GM12878 (cell line): ENCODE measurements around the gene CLSTN2.

ENCODE experiments used
- BHLHE40 ChIP-seq, 2 experiments: fragments of 450-650 bp in 1 of 2; IDR thresholded peaks; 2 replicates each; pipeline ENCODE4 v1.6.1; 2011 to 2017; ENCODE audit warnings: low read depth in 2 of 2, borderline replicate concordance in 1 of 2, improper control_type of control experiment in 1 of 2, low read length in 1 of 2, mild to moderate bottlenecking in 1 of 2
- EP300 ChIP-seq, 2 experiments: fragments of 150-350 bp in 1 of 2; IDR thresholded peaks; 2 replicates each; pipeline ENCODE4 v1.6.1; 2011 to 2012; ENCODE audit warnings: low read depth in 2 of 2, low read length in 2 of 2, borderline replicate concordance in 1 of 2, improper control_type of control experiment in 1 of 2, inconsistent platforms in 1 of 2; ENCODE audit not compliant: control insufficient read depth in 1 of 2
- EZH2 ChIP-seq: IDR thresholded peaks from 2 replicates; pipeline ENCODE4 v1.6.1; 2012; ENCODE audit warnings: low read depth, mild to moderate bottlenecking, control low read depth, inconsistent platforms, low read length, borderline replicate concordance; ENCODE audit not compliant: control insufficient read depth
- POLR2A ChIP-seq: IDR thresholded peaks from 2 replicates; pipeline ENCODE4 v1.6.1; 2011; ENCODE audit warnings: low read depth, mild to moderate bottlenecking, low read length
- TAF1 ChIP-seq: IDR thresholded peaks from 2 replicates; pipeline ENCODE4 v1.6.1; 2011; ENCODE audit warnings: mild to moderate bottlenecking, low read depth, low read length, borderline replicate concordance
- YY1 ChIP-seq: IDR thresholded peaks from 2 replicates; pipeline ENCODE4 v1.6.1; 2011; ENCODE audit warnings: low read depth, mild to moderate bottlenecking, low read length
- ZNF217 ChIP-seq: fragments of 450-650 bp; IDR thresholded peaks from 2 replicates; pipeline ENCODE4 v1.6.1; 2017; ENCODE audit warnings: antibody characterized with exemption, mild to moderate bottlenecking
- TF ChIP-seq, protein P1 (sequence below), 3 experiments: IDR thresholded peaks in 2 of 3; conservative IDR thresholded peaks in 1 of 3; 2 replicates each; pipeline ENCODE4 v1.5.1; 2011; ENCODE audit warnings: low read depth in 3 of 3, low read length in 3 of 3, mild to moderate bottlenecking in 3 of 3, control low read depth in 2 of 3, moderate library complexity in 2 of 3, inconsistent platforms in 1 of 3, mixed read lengths in 1 of 3; ENCODE audit not compliant: control insufficient read depth in 2 of 3, insufficient read depth in 1 of 3; ENCODE audit errors: extremely low read depth in 1 of 3

DNA sequence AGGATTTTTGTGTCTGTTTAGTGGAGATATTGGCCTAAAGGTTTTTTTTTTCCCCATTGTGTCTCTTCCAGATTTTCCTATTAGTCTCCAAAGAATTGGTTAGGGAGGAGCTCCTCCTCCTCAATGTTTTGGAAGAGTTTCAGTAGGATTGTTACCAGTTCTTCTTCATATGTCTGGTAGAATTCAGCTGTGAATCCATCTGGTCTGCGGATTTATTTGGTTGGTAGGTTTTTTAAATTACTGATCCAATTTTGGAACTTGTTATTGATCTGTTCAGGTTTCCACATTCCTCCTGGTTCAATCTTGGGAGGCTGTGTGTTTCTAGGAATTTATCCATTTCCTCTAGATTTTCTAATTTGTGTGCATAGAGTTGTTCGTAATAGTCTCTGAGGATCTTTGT lies 222.2 kb downstream of the CLSTN2 start:
- TF ChIP-seq ZNF217 (no peak), YY1 (no peak), BHLHE40 (IDR thresholded peaks at IDR 0.05; ENCODE audit: borderline replicate concordance in 1 of 2, low read depth in 2 of 2, low read length in 1 of 2) (no peak), EZH2 (no peak), POLR2A (no peak), TAF1 (no peak), EP300 (IDR thresholded peaks at IDR 0.05; ENCODE audit: borderline replicate concordance in 1 of 2, control insufficient read depth in 1 of 2, low read depth in 2 of 2, low read length in 2 of 2) (no peak)
- TF ChIP-seq, protein P1, sequence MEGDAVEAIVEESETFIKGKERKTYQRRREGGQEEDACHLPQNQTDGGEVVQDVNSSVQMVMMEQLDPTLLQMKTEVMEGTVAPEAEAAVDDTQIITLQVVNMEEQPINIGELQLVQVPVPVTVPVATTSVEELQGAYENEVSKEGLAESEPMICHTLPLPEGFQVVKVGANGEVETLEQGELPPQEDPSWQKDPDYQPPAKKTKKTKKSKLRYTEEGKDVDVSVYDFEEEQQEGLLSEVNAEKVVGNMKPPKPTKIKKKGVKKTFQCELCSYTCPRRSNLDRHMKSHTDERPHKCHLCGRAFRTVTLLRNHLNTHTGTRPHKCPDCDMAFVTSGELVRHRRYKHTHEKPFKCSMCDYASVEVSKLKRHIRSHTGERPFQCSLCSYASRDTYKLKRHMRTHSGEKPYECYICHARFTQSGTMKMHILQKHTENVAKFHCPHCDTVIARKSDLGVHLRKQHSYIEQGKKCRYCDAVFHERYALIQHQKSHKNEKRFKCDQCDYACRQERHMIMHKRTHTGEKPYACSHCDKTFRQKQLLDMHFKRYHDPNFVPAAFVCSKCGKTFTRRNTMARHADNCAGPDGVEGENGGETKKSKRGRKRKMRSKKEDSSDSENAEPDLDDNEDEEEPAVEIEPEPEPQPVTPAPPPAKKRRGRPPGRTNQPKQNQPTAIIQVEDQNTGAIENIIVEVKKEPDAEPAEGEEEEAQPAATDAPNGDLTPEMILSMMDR (IDR thresholded peaks at IDR 0.05 in 2 of 3, conservative IDR thresholded peaks at IDR 0.05 in 1 of 3; ENCODE audit: control insufficient read depth in 2 of 3, extremely low read depth in 1 of 3, insufficient read depth in 1 of 3, low read depth in 3 of 3, low read length in 3 of 3) = no peak
